Activated CD4-positive, alpha-beta T cell treated with anti-CD3 and anti-CD28 coated beads, Interleukin-2, amount 50 U/mL, for 48 hours (primary cell): ENCODE results near the gene SUMO2.
"Not testable (repeated sequence)": the region's sequence is repeated elsewhere in the genome, so short reads cannot be mapped to it uniquely, and the experiment has no call there.

Experiments used
- DNase-seq, 2 experiments: peaks; one replicate each; pipeline ENCODE4 v3.0.0-alpha.2; 2020

Gene SUMO2

DNA sequence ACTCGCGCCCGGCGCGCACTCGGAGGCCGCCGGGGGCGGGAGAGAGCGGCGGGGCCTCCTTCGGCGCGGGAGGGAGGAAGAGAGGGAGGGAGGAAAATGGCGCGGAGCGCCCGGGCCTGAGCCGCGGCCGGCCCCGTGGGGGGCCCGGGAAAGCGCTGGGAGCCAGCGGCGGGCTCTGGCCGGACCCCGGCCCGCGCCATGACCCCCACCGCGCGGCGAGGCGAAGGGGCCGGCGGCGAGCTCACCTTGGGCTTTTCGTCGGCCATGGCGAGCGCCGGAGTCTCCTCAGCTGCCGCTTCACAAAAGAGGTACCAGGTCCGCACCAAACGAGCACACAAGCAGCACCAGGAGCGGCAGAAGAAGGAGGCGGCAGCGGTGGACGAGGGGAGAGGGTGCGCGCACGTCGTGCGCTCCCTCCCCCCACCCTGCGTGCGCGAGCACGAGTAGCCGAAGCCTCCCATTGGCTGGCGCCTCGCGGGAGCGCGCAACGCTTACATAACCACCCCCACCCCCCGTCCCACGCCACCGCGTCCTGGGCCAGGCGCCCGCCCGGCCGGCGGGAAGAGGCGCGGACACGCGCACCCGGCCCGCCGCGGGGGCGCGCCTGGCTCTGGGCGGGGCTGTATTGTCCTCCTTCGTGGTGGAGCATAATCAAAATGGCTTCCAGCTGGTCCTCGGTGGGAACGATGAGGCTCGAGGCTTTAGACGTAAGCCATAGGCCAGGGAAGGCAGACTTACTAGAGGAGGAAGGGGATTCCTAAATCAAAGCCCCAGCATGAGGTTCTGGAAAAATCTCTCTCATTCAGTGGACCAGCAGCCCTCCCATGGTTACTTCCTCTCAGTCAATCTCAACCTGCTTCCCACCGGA is at the start of gene SUMO2:
Gene SUMO2 (minus strand): TSS at position 391 of the 868 bp plus-strand sequence. CDS start 125 bp downstream, at position 266.
- DNase-seq, result peak; percentile 95 to 96

DNA sequence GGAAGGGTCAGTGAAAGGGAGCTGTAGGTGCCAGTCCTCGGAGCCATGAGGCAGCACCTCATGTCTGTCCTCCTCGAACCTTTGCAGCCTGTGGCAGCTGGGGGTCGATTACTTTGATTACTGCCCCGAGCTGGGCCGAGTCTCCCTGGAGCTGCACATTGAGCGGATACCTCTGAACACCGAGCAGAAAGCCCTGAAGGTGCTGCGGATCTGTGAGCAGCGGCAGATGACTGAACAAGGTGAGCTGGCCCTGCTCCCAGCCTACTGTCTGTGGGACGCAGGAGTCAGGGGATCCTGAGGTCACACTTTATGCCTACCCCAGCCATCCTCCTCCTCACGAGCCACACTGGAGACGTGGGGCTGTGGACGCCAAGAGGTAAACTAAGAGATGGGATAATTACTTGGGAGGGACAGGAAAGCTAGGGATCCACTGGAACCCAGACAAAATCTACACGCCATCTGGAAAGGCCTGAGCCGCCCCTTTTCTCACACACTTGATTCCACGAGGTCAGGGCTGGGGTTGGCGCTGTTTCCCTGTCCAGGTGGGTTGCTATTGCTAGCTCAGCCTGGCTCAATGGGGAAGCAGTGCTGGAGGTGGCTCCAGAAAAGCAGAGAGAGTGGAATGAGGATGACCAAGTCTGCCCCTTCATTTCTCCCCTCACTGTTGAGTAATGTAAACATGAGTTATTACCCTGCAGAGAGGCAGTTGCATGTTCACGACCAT is 49.1 kb upstream of the SUMO2 start:
- DNase-seq, result no peak

DNA sequence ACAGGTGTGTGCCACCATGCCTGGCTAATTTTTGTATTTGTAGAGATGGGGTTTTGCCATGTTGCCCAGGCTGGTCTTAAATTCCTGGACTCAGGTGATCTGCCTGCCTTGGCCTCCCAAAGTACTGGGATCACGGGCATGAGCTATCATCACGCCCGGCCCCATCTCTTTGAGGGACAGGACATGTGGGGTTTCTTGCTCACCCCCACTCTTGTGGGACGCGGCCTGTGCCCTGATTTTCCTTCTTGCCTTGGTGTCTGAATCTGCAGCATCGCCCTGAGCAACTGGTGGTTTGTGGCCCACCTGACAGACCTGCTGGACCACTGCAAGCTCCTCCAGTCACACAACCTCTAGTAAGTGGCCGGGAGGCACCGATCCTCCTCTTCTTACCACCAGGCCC is 48.3 kb upstream of the SUMO2 start:
- DNase-seq, result no peak

DNA sequence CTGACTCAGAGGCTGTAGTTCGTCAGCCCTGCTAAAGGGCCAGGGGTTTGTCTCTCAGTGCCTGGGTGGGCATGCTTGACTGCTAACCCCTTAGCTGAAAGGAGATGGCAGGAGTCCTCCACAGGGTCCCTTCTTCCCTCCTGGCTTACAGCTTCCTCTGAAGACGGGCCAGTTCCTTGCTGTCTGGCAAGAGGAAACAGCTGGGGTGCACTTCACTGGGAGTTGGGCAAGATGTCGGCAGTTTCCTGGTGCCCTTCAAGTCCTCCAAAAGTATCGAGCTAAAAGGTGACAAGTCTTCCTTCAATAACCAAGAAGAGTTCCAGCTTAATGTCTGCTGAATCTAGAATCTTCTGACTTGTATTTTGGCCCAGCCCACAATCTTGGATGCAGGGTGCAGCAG is 46.1 kb upstream of the SUMO2 start:
- DNase-seq, result no peak

DNA sequence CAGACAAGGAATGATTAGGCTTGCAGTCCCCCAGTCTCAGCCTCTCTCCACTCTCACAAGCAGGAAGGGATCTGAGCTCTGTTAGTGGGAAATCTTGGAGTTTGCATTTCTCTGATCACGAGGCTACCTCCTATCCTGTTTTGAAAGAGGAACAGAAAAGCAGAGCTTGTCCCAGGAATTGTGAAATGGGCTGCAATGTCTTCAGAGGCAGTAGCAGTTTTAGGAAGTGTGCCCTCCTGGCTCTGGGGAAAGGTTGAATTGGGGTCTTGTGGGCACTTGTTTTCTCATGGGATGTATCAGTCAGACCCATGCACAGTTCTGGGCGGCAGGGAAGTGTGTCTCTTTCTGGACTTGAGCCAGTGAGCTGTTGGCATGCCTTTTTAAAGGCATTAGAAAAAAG is 45.5 kb upstream of the SUMO2 start:
- no peak for DNase-seq

DNA sequence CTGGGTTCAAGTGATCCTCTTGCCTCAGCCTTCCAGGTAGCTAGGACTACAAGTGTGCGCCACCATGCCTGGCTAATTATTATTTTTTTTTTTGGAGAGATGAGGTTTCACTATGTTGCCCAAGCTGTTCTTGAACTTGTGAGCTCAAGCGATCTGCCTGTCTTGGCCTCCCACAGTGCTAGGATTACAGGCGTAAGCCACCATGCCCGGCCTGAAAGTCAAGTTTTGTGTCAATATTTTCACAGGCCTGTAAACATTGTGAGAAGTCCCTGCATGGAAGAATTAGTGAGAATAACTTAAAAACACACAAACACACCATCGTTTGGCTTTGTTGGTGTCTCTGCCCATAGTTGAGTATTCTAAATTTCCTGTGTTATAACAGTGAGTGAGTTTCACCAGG is 45.0 kb upstream of the SUMO2 start:
- DNase-seq, result no peak

DNA sequence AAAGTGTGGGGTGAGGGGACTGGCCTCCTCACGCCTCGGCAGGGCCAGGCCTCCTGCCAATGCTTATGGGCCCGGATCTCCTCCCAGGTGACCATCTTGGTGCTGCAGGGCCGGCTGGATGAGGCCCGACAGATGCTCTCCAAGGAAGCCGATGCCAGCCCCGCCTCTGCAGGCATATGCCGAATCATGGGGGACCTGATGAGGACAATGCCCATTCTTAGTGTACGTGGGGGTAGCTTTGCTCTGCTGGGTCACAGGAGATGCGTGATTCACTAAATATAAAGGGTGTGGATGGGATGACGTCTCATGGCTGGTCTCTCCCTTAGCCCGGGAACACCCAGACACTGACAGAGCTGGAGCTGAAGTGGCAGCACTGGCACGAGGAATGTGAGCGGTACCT is 42.3 kb upstream of the SUMO2 start:
- no peak for DNase-seq

DNA sequence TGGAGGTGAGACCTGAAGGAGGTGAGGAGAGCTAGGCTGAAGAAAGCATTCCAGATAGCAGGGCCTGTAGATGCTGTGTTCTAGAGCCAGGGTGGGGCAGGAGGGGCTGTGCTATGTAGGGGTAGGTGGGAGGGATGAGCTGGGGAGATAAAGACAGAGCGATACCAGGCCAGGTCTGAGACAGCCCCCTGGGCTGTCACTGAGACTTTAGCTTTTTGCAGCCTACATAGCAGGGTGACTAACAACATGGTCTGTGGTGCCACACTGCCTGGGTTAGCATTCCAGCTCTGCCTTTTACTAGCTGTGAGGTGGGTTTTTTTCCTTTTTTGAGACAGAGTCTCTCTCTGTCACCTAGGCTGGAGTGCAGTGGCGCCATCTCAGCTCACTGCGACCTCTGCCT is 37.1 kb upstream of the SUMO2 start:
- no peak for DNase-seq

DNA sequence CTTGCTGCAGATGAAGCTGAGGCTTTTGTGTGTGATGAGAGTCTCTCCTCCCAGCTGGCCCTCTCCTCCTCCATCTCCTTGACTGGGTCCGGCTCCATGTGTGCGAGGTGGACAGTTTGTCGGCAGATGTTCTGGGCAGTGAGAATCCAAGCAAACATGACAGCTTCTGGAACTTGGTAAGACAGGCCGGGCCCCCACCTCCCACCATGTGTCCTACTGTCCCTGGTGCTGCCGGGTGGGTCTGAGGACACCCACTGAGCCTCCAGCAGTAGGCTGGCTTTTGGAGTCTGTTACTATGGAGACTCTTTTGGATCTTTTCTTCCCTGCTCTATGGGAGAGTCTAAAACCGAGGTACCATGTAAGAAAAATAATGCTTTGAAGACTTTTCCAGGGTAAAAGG is 35.4 kb upstream of the SUMO2 start:
- no peak for DNase-seq

DNA sequence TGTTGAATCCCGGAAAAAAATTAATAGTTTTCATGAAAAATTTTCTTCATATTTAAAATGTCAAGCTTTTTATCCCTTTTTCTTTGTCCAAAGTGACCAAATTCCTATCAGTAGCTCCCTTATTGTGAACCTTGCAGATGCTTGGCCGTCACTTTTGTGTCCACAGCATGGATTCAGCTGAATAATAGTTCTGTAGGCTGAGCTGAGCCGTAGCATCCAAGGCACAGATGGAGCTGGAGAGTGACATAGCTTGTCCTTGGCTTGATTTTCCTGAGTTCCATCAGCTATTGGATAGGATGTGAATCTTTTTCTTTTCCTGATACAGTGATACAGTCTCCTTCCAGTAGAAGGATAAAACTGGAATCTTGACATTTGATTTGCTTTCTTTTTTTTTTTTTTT is 26.3 kb upstream of the SUMO2 start:
- no peak for DNase-seq

DNA sequence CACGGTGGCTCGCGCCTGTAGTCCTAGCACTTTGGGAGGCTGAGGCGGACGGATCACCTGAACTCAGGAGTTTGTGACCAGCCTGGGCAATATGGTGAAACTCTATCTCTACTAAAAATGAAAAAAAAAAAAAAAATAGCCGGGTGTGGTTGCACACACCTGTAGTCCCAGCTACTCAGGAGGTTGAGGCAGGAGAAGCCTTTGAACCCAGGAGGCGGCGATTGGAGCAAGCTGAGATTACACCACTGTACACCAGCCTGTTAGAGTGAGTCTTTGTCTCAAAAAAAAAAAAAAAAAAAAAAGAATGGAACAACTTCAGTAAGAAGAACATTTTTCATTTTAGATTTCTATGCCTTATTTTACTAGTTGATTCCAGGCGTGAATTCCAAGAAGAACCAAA is 25.4 kb upstream of the SUMO2 start:
- DNase-seq, result no peak

DNA sequence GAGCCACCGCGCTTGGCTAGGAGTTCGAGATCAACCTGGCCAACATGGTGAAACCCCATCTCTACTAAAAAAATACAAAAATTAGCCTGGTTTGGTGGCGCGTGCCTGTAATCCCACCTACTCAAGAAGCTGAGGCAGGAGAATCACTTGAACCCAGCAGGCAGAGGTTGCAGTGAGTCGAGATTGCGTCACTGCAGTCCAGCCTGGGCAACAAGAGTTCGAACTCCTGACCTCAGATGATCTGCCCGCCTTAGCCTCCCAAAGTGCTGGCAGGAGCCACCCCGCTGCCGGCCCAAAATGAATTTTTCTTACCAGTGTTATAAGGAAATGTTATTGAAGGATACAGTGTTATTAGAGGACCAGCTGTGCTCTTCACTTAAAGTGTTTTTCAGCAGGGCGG is 25.0 kb upstream of the SUMO2 start:
- DNase-seq, result no peak

DNA sequence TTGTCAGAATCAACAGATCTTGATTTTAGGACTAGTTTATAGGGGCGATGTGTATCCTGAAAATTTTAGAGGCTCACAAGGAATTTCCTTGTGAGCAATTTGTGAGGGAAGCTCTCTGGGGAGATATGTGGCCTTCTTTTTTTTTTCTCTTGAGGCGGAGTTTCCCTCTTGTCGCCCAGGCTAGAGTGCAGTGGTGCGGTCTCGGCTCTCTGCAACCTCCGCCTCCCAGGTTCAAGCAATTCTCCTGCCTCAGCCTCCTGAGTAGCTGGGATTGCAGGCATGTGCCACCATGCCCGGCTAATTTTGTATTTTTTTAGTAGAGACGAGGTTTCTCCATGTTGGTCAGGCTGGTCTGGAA is 24.3 kb upstream of the SUMO2 start:
- not testable (repeated sequence) for DNase-seq

DNA sequence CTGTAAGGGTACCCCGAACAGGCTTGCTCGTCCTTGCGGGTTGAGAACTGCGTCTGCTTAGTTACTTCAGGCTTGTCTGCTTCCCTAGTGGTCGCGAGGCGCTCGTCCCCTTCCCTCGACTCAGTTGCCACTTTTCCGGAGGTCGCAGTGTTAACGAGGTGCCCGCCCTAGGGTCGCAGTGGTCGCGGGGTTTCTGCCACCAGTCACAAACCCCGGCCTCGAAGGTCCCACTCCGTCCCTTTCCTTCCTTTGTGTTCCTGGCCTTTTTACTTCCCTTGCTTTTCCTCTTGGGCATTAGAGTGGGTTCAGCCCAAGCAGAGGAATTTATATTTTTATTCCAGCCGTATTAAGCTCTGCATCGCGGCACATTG is 23.0 kb upstream of the SUMO2 start:
- no peak for DNase-seq

DNA sequence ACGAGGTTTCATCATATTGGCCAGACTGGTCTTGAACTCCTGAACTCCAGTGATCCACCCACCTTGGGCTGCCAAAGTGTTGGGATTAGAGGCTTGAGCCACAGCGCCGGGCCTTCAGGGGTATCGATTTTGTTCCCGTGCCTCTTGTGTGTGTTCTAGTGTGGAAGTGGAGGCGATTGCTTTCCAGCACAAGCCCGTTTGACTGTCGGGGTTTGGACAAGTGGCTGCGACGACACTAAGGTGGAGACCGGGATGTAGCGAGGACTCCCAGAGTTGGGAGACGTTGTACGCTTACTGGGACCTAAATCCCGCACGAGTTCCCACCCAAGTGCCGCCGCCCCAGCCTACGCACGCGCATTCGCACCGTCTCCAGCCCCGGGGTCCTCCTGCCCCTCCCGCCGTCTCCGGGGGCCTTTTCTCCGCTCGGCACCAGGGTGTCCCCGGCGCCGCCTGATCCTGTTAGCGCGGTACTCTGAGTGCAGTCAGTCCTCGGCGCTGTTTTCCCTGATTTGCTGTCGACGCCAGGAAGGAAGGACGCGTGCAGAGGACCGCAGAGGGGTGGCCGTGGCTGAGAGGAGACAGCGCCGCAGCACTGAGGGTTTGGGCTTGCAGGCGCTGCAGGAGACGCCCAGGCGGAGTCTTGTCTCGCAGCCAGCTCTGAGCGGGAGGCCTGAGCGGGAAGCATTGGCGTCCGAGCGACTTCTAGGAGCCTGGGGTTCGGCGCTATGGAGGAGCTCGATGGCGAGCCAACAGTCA is 22.5 kb upstream of the SUMO2 start, which contains the start of gene NUP85:
Gene NUP85 (plus strand): TSS at position 643 of the 756 bp plus-strand sequence. CDS start 83 bp downstream, at position 726.
- DNase-seq, result peak; percentile 93 to 96

DNA sequence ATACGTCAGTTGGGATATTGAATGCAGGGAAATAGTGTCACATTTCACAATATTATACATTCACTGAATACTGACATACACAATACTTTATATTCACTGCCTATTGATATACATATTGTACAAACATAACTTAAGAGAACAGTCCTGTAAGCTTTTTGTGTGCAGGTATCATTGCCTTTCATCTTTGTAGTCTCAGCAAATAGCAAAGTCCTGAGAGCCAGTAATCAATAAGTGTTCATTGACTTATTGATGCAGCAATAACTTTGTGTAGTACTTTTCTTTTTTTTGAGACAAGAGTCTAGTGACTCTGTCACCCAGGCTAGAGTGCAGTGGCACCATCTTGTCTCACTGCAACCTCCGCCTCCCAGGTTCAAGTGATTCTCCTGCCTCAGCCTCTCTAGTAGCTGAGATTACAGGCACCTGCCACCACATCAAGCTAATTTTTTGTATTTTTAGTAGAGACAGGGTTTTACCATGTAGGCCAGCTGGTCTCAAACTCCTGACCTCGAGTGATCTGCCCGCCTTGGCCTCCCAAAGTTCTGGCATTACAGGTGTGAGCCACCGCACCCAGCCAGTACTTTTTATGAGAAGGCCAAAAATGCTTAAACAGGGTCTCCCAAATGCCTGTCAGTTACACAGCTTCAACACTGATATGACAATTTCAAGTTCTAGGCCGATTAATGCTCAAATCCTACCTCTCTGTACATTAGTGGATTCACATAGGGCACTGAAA is 17.3 kb upstream of the SUMO2 start:
- DNase-seq, result no peak

DNA sequence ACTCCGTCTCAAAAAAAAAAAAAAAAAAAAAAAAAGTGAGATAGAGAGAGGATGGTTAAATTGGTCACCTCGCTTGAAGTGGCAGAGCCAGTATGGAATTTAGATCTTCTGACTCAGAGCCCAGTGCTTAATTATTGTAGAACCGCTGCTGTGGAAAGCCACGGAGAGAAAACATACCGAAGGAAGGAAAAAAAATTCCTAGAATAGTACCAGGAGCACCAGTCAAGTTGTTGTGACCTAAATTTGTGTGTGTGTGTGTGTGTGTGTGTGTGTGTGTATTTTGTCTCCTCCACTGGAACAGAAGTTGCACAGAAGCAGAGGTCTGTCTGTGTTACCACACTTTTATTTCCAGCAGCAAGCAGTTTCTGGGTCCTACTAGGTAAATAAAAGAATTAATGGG is 12.1 kb upstream of the SUMO2 start:
- DNase-seq, result no peak

DNA sequence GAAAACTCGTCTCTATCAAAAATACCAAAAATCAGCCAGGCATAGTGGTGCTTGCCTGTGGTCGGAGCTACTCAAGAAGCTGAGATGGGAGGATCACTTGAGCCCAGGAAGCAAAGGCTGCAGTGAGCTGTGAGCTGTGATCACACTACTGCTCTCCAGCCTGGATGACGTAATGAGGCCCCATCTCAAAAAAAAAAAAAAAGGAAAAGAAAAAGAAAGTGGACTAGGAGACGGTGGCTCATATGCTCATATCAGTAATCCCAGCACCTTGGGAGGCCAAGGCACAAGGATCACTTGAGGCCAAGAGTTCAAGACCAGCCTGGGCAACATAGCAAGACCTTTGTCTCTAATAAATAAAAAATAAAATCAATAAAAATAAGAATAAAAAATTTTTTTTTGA is 8.8 kb upstream of the SUMO2 start:
- DNase-seq, result no peak

DNA sequence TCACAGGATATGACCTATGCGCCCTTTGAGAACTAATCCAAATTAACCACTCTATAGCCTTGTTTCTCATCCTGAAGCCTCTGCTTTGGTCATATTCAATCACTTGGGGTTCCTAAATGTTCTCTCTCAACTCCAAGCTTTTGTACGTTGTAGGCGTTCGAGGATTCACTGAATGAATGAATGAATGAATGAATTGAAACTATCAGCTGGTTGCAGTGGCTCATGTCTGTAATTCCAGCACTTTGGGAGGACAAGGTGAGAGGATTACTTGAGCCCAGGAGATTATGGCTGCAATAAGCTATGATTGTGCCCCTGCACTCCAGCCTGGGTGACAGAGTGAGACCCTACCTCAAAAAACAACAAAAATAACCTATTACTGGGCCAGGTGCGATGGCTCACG is 5.9 kb upstream of the SUMO2 start:
- DNase-seq, result no peak

DNA sequence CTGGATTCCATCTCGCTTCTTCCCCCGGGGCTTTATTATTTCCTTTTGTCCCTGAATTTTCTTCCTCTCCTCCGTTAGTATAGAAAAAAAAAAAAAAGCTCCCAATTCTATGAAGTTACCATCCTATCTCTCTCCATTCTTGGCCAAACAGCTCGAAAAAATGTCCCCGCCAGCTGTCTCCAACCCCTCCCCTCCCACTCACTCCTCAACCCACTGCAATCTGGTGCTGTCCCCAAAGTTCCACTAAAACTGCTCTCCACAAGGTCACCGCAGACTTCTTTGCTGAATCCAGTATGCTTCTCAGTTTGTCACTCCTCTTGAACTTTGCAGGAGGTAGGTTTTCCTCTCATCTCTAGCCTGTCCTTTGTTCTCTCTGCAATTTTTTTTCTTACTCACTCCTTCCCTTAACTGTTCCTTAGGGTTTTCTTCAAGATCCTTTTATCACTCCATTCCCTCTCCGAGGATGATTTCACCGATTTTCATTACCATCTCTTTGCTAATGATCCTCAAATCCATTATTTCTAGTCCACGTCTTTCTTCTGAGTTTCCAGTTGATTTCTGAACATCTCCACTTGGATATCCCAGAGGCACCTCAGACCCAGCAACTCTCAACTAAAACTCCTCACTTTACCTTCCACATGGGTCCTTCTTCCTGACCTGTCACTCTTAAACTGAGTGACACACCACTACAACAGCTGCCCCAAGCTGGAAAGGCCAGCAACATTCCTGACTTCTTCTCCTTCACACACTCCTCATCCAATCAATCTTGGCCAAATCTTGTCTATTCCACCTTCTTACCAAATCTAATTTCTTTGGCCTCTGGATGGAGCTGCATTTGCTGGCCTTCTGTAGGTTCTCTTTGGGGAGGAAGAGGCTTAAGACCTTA is 1.5 kb upstream of the SUMO2 start:
- no peak for DNase-seq

DNA sequence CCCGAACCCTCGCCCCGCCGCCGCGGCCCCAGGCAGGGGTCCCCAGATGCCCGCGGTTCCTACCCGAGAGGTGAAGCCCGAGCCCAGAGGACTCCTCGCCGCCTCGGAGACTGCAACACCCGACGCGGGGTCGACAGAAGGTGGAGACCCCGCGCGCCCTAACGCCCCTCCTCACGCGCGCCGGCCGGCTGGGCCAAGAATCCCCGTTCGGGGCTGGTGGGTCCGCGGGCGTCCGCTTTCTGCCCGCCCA is 515 bp downstream of the SUMO2 start:
- no peak for DNase-seq
